GM18861 (cell line): ENCODE measurements around the gene ABHD16B.

ENCODE experiments used
- ATAC-seq: cut with Tn5 transposase; IDR thresholded peaks from one replicate; pipeline ENCODE4 v1.9.1; 2021; ENCODE audit not compliant: unreplicated experiment

The ABHD16B gene

GRCh38 chr20:63861365-63861934 is at the start of gene ABHD16B:
Gene ABHD16B, plus strand, starts transcription at chr20:63861498. Its CDS starts 43 bp downstream, at chr20:63861541.
- ATAC-seq: no peak

- no peak for ATAC-seq
Observed at GRCh38 chr20:63814891-63815614, 46.2 kb upstream of the ABHD16B start.

GRCh38 chr20:63815615-63816253 is 45.6 kb upstream of the ABHD16B start:
- ATAC-seq: no peak

- no peak for ATAC-seq
Observed at GRCh38 chr20:63819224-63819921, 41.9 kb upstream of the ABHD16B start.

- no peak for ATAC-seq
Observed at GRCh38 chr20:63821811-63822210, 39.5 kb upstream of the ABHD16B start.

GRCh38 chr20:63822276-63822696 is 39.0 kb upstream of the ABHD16B start:
- no peak for ATAC-seq

GRCh38 chr20:63823691-63824311 is 37.5 kb upstream of the ABHD16B start:
- ATAC-seq: no peak

GRCh38 chr20:63825331-63826118 is 35.8 kb upstream of the ABHD16B start:
- ATAC-seq: no peak

GRCh38 chr20:63826753-63827152 is 34.5 kb upstream of the ABHD16B start:
- ATAC-seq: no peak

GRCh38 chr20:63828124-63828523 is 33.2 kb upstream of the ABHD16B start:
- ATAC-seq: no peak

GRCh38 chr20:63828545-63828944 is 32.8 kb upstream of the ABHD16B start:
- no peak for ATAC-seq

- no peak for ATAC-seq
Observed at GRCh38 chr20:63828951-63829350, 32.3 kb upstream of the ABHD16B start.

GRCh38 chr20:63829603-63829944 is 31.7 kb upstream of the ABHD16B start:
- no peak for ATAC-seq

GRCh38 chr20:63829945-63830835 is 31.1 kb upstream of the ABHD16B start:
- no peak for ATAC-seq

- no peak for ATAC-seq
Observed at GRCh38 chr20:63830841-63831588, 30.3 kb upstream of the ABHD16B start, which contains the start of gene ZBTB46. Gene ZBTB46, minus strand, starts transcription at chr20:63831264. Its CDS starts 40,507 bp downstream, at chr20:63790757.

GRCh38 chr20:63831646-63831992 is 29.7 kb upstream of the ABHD16B start:
- no peak for ATAC-seq

- no peak for ATAC-seq
Observed at GRCh38 chr20:63831993-63832686, 29.2 kb upstream of the ABHD16B start.
